ENCODE measurements around the gene CRKL. TPM values are rescaled to one million over a fixed set of nuclear protein-coding genes. Genes with fewer than 3 reads are reported as not detected.
"Not testable (repeated sequence)": the region's sequence is repeated elsewhere in the genome, so short reads cannot be mapped to it uniquely, and the experiment has no call there.

Gene CRKL
- total RNA-seq, 1 donor, result 38.4 TPM

DNA sequence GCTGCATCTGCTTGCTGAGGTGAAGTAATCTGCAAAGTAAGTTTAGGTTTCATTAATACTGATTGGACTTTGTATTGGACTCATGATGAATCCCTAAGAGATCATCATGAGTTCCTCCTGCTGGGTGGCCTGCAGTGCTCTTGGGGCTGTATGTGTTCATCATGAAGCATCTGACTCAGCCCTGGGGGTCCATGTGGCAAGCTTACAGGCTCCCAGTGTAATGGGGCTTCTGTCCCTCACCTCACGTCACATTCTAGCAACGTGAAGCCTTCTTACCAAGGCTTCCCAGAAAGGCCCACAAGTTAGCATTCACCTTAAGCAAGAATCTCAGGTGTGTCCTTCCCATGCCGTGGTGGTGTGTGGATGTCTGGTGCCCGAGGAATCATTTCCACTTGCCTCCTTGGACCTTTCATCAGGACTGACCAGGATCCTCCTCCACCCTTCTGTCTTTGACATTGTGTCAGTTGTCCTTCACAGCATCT is 23.7 kb downstream of the CRKL start:
- TF ChIP-seq, protein P1, sequence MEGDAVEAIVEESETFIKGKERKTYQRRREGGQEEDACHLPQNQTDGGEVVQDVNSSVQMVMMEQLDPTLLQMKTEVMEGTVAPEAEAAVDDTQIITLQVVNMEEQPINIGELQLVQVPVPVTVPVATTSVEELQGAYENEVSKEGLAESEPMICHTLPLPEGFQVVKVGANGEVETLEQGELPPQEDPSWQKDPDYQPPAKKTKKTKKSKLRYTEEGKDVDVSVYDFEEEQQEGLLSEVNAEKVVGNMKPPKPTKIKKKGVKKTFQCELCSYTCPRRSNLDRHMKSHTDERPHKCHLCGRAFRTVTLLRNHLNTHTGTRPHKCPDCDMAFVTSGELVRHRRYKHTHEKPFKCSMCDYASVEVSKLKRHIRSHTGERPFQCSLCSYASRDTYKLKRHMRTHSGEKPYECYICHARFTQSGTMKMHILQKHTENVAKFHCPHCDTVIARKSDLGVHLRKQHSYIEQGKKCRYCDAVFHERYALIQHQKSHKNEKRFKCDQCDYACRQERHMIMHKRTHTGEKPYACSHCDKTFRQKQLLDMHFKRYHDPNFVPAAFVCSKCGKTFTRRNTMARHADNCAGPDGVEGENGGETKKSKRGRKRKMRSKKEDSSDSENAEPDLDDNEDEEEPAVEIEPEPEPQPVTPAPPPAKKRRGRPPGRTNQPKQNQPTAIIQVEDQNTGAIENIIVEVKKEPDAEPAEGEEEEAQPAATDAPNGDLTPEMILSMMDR (IDR thresholded peaks at IDR 0.05; ENCODE audit: extremely low read depth, low read depth, low read length), result no peak
- Histone ChIP-seq H4K20me1 (ENCODE audit: insufficient read depth, low read length) (peaks cover 75% of the 10 kb centered on the region), H3K4me3 (ENCODE audit: insufficient read depth, low read length) (no peak overlapping the region), H3K4me1 (ENCODE audit: insufficient read depth, low read length) (peaks cover 7% of the 10 kb centered on the region), H3K36me3 (ENCODE audit: insufficient read depth, low read length) (peaks cover 8% of the 10 kb centered on the region), H3K9me3 (ENCODE audit: low read depth, low read length) (no peaks in the 10 kb centered on the region), H2AFZ (ENCODE audit: low read length) (no peak overlapping the region), H3K27me3 (ENCODE audit: insufficient read depth, low read length) (no peaks in the 10 kb centered on the region), H3K4me2 (ENCODE audit: insufficient read depth, low read length) (no peak overlapping the region), H3K27ac (ENCODE audit: low read depth, low read length) (peak overlapping the region; percentile 35), H3K79me2 (ENCODE audit: insufficient read depth, low read length) (peaks cover 96% of the 10 kb centered on the region)
- DNase-seq (ENCODE audit: insufficient read length, low spot score, missing footprints), result no peak

DNA sequence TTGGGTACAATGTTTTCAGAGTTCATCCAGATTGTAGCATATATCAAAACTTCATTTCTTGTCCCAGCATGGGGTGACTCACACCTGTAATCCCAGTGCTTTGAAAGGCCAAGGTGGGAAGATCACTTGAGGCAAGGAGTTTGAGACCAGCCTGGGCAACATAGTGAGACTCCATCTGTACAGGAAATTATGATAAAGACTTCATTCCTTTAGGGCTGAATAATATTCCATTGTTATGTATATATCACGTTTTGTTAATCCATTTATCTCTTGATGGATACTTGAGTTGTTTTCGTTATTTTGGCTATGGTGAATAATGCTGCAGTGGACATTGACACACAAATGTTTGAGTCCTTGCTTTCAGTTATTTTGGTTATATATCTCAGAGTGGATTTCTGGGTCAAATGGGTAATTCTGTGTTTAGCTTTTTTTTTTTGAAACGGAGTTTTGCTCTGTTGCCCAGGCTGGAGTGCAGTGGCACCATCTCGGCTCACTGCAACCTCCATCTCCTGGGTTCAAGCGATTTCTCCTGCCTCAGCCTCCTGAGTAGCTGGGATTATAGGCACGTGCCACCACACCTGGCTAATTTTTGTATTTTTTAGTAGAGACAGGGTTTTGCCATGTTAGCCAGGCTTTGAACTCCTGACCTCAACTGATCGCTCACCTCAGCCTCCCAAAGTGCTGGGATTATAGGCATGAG is 25.1 kb downstream of the CRKL start:
- not testable (repeated sequence) for H3K36me3 ChIP-seq (ENCODE audit: insufficient read depth, low read length); DNase-seq (ENCODE audit: insufficient read length, low spot score, missing footprints); H3K4me2 ChIP-seq (ENCODE audit: insufficient read depth, low read length); H3K4me3 ChIP-seq (ENCODE audit: insufficient read depth, low read length); H3K27me3 ChIP-seq (ENCODE audit: insufficient read depth, low read length); H2AFZ ChIP-seq (ENCODE audit: low read length); H3K27ac ChIP-seq (ENCODE audit: low read depth, low read length); H3K9me3 ChIP-seq (ENCODE audit: low read depth, low read length)
- Histone ChIP-seq H3K79me2 (ENCODE audit: insufficient read depth, low read length) (peaks cover 96% of the 10 kb centered on the region), H4K20me1 (ENCODE audit: insufficient read depth, low read length) (peaks cover 77% of the 10 kb centered on the region), H3K4me1 (ENCODE audit: insufficient read depth, low read length) (peaks cover 17% of the 10 kb centered on the region)

DNA sequence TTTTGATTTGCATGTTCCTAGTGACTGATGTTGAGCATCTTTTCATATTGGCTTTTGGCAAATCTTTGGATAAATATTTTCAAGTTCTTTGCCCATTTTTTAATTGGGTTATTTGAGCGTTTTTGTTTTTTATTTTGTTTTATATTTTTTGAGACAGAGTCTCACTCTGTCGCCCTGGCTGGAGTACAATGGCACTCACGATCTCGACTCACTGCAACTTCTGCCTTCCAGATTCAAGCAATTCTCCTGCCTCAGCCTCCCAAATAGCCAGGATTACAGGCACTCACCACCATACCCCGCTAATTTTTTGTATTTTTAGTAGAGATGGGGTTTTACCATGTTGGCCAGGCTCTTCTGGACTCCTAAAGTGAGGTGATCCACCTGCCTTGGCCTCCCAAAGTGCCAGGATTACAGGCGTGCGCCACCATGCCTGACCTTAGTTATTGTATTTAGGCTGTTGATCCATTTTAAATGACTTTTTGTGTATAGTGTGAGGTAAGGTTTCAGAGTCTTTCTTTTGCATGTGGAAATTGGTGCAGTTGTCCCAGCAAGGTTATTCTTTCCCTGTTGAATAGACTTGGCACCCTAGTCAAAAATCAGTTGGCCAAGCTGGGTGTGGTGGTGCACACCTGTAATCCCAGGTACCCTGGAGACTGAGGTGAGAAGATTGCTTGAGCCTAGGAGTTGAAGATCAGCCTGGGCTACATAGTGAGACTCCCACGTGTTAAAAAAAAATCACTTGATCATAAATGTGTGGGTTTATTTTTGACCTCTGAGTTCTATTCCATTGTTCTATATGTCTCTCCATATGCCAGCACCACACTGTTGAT is 26.1 kb downstream of the CRKL start:
- Histone ChIP-seq H2AFZ (ENCODE audit: low read length) (no peak overlapping the region), H3K79me2 (ENCODE audit: insufficient read depth, low read length) (peaks cover 96% of the 10 kb centered on the region), H3K4me2 (ENCODE audit: insufficient read depth, low read length) (no peak overlapping the region), H4K20me1 (ENCODE audit: insufficient read depth, low read length) (peaks cover 70% of the 10 kb centered on the region), H3K36me3 (ENCODE audit: insufficient read depth, low read length) (peaks cover 3% of the 10 kb centered on the region), H3K27me3 (ENCODE audit: insufficient read depth, low read length) (no peaks in the 10 kb centered on the region), H3K4me1 (ENCODE audit: insufficient read depth, low read length) (peaks cover 17% of the 10 kb centered on the region), H3K9me3 (ENCODE audit: low read depth, low read length) (no peaks in the 10 kb centered on the region), H3K4me3 (ENCODE audit: insufficient read depth, low read length) (no peak overlapping the region), H3K27ac (ENCODE audit: low read depth, low read length) (no peak overlapping the region)
- TF ChIP-seq, protein P1 (IDR thresholded peaks at IDR 0.05; ENCODE audit: extremely low read depth, low read depth, low read length), result no peak
- DNase-seq (ENCODE audit: insufficient read length, low spot score, missing footprints), result no peak

DNA sequence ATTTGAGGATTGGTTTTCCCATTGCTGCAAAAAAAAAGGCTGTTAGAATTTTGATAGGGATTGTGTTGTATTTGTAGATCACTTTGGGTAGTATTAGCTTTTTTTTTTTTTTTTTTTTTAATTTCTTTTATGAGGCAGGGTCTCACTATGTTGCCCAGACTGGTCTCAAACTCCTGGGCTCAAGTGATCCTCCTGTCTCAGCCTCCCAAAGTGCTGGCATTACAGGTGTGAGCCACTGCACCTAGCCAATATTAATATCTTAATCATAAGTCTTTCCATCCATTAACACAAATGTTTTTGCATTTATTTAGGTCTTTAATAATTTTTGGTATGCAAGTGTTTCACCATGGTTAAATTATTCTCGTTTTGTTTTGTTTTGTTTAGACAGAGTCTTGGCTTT is 26.8 kb downstream of the CRKL start:
- Histone ChIP-seq H3K9me3 (ENCODE audit: low read depth, low read length) (no peaks in the 10 kb centered on the region), H3K4me1 (ENCODE audit: insufficient read depth, low read length) (peaks cover 17% of the 10 kb centered on the region), H3K4me3 (ENCODE audit: insufficient read depth, low read length) (no peak overlapping the region), H3K27me3 (ENCODE audit: insufficient read depth, low read length) (no peaks in the 10 kb centered on the region), H3K27ac (ENCODE audit: low read depth, low read length) (no peak overlapping the region), H4K20me1 (ENCODE audit: insufficient read depth, low read length) (peaks cover 70% of the 10 kb centered on the region), H3K36me3 (ENCODE audit: insufficient read depth, low read length) (peaks cover 2% of the 10 kb centered on the region), H2AFZ (ENCODE audit: low read length) (no peak overlapping the region), H3K4me2 (ENCODE audit: insufficient read depth, low read length) (no peak overlapping the region), H3K79me2 (ENCODE audit: insufficient read depth, low read length) (peaks cover 96% of the 10 kb centered on the region)
- TF ChIP-seq, protein P1 (IDR thresholded peaks at IDR 0.05; ENCODE audit: extremely low read depth, low read depth, low read length), result no peak
- no peak for DNase-seq (ENCODE audit: insufficient read length, low spot score, missing footprints)
